Kidney capillary endothelial cell (primary cell): ENCODE results near the gene NEO1.

ENCODE experiments used
- DNase-seq: peaks from one replicate; pipeline ENCODE4 v3.0.0-alpha.2; 2018; ENCODE audit warnings: low spot score

Gene NEO1

DNA sequence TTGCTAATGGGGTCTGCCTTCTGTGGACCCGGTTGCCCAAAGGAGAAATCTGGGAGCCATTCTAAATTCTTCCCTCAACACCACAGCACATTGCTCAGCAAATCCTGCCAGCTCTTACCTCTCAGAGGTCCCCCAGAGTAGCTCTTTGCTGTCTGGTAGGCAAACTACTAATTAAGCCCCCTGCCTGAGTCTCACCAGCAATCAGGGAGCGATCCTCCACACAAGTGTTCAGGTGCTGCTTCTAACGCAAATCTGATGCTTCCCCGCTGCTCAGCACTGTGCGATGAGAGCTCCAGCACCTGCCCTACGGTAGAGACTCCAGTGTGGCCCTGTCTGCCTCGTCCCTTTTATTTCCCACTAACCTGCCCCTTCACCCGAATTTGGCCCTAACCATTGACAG is 256.0 kb downstream of the NEO1 start:
- no peak for DNase-seq

DNA sequence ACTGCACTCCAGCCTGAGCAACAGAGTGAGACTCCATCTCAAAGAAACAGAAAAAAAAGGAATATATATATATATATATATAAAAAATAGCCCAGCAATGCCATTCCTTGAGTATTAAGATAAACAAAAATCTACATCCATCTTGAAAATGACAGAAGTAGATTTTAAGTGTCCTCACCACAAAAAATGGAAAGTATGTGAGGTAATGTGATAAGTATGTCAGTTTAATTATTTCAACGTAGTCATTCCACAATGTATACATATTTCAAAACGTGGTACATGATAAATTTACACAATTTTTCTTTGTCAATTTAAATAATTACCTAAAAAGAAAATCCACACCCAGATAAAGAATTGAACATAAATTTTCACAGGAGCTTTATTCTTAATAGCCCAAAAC is 261.6 kb downstream of the NEO1 start:
- no peak for DNase-seq

DNA sequence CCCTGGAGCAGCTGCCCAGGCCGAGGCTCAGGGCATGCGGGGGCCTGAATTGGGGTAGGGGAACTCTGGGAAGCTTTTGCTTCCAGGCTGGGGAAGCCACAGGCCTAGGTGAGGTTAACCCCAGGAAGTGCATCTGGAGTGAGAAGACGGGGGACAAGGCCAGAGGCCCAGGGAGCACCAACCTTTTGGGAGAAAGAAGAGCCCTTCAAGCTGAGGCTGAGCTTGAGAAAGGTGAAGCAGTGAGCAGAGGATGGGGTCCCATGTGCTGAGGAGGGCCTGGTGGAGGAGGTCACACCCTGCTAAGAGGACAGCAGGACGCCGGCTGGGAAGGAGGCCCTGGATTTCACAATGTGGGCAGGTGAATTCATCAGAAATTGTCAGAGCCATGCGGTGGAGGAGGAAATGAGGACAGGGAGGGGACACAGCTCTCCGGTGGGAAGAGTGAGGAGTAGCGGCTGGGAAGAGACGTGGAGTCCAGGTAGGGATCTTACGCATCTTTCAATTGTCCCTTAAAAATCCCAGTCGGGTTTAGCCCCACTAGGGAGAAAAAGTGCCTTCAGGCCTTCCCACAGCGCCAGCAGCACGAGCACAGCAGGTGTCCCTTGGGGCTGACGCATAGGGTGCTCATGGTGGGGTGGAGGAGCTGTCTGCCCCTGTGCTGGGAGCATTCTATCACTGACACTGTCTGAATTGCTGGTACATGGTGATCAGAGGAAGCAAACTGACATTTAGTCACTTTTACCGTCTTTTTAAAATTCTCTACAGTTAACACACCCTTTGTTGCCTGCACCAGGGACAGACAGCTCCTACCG is 265.6 kb downstream of the NEO1 start:
- no peak for DNase-seq

DNA sequence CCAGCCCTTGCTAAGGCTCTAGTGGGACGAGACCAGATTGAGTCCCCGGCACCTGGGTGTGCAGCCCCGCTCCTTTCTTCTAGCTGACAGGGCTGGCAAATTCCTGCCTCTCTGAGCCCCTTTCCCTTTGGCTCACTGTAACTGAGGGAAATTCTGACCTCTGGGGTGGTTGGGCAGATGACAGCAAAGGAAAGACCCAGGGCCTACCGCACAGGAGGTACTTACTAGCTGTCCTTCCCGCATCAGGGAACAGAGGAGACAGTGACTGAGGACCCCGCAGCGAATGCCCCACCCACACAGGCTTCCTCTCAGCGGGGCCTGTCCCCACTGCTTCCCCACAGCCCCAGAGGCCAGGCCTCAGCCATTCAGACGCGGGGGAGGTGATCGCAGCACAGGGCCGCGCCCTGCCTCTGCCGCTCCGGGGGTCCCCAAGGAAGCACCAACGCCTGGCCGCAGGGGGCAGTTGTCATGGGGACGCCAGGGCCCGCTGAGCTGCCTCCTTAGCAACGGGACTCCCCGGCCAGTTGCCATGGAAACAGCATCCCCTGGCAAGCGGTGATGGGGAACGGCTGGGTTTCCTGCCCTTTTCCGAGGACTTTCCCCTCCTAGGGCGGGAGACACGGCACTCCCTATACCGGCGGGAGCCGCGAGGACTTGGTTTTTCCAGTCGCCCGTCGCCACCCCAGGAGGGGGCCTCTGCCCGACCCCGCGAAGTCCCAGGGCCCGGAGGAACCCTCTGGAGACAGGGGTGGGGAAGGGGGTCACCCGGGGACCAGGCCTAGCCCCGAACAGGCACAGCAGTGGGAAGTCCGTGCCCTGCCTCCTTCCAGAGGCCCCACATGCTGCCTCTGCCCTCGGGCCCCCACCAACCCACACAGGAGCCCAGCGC is 266.4 kb downstream of the NEO1 start:
- DNase-seq, result no peak

DNA sequence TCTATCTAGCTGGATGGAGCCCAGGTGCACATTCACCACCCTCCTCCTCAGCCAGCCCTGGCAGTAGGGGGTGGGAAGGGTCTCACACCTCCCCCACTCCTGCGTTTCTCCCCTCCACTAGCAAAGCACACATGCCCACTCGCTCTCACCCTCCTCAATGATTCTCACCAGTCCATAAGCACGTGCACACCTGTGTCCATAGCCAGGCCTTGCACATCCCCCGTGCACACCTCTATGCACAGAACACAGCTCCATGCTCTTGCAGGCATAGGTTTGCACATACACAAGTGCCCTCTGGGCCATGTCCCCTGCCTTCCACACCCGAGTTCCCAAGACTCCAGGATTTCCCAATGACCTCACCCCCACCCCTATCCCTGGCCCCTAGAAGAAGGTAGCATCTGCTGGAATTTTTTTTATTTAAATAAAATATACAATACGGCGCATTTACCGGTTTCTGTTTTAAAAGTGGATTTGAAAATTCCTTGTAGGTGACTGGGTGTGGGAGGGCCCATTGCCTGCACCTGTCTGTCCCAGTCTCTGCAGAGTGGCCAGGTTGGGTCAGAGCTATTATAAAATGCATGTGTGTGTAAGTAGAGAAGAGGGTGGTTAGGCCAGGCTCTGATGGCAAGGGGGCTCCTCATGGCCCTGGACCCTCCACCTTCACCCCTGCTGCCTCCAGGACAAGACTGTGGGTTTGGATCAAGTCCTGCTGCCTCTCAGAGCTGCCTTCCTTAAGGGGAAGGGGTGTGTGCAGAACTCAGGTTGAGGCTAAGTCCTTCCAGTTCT is 267.4 kb downstream of the NEO1 start:
- DNase-seq, result no peak

DNA sequence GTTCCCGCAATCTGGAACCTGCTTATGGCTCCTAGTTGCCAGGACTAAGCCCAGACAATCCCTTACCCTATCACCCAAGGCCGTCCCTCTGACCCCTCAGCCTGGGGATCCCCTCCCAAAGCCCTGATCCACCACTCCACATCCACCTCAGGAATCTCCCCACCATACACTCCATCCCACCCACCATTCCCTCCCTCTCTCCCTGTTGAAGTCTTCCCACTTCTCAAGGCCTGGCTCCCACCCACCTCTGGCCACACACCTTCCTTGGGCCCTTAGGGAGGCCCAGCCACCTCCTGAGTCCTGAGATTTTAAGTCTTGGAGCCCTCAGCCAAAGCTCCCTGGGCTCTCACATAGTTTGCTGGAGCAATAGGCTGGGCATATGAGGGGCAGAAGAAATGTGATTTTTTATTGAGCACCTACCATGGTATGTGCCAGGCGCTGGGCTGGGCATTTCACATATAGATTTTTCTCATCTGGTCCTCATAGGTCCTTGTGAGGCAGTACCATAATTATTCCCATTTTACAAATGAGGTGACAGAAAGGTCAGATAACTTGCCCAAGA is 268.4 kb downstream of the NEO1 start:
- DNase-seq, result no peak

DNA sequence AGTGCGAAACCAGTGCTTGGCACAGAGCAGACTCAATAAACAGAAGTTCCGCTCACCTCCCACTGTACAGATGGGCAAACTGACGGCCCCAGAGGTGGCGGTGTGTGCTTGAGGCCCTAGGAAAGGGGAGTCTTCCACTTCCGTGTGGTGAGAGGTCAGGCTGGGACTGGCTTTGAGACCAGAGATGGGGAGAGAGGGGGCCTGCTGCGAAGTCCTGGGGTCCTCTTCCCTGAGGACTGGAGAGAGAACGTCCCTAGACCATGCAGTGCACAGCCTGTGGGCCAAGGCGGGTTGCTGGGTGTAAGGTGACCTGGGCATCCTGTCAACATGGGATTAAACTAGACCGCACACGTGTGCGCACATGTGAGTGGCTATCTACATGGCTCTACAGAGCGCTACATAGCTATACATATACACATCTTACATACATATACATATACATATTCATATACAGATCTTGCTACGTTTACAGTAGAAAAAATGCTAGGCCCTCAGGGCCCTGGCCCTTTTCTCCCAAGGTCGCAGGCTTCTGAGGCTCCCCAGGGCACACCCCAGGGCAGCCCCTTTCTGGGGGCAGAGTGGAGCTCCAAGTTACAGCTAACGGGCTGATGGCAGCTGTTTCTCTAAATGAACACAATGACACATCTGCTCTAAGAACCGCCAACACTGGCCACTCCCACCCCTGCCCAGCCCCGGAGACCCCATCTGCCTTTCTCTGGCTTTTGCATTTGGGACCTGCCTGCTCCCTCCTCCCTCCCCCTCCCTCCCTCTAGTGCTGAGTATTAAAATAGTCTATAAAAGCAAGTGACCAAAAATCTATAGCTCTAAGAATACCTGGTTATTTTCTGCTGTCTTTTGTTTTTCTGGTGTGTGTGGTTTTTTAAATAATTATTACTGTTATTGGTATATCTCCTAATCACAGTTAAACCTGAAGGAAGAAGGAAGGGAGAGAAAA is 269.5 kb downstream of the NEO1 start:
- no peak for DNase-seq

DNA sequence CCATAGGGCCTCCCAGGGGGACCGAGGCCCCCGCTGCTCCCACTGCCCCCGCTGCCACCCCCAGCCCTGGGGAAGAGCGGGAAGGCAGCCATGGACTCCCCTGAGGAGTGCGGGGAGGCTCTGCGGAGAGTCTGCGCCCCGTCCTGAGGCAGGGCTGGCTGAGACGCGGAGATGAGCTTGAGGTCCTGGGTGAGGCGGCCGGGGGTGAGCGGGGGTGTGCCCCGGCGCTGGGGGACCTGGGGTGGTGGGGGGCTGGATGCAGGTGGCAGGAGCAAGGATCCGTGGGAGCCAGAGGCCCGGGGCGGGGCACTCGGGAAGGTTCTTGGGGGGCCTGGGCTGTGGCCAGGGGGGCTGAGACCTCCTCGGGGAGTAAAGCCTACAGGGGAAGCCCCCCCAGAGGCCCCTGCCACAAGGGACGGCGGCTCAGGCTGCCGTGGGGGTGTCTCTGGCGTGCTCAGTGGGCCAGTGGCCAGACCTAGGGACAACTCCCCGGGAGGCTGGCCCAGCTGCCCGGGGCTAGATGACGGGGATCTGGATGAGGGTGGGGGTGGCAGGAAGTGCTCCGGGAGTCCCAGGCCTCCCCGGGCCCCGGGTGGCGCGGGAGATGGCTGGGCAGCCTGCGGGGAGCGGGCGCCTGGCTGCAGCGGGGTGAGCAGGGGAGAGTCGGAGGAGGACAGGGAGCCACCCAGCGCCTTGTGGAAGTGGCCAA is 270.6 kb downstream of the NEO1 start:
- DNase-seq, result no peak

DNA sequence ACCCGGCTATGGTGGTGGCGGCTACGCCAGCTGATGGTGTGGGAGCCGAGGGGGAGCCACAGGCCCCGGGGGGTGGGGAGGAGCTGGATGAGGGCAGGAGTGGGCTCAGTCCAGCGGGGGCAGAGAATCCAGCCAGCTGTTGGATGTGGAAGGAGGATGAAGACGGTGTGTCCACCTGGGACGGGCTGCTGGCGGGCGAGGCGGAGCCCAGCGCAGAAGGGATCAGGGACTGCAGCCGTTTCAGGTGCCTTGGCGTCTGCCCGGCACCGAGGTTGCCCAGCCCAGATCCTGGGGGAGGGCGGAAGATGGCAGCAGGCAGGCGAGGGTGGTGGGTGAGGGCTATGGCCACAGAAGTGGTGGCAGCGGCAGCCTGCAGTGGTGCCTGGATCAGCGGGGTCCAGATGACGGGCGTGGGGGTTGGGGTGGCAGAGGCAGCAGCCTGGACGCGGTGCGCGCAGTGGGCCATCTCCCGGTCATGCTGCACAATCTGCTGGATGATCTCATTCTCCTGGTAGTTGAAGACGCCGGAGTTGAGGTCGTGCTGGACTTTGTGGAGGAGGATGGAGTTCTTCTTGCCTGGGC is 271.2 kb downstream of the NEO1 start:
- DNase-seq, result no peak

DNA sequence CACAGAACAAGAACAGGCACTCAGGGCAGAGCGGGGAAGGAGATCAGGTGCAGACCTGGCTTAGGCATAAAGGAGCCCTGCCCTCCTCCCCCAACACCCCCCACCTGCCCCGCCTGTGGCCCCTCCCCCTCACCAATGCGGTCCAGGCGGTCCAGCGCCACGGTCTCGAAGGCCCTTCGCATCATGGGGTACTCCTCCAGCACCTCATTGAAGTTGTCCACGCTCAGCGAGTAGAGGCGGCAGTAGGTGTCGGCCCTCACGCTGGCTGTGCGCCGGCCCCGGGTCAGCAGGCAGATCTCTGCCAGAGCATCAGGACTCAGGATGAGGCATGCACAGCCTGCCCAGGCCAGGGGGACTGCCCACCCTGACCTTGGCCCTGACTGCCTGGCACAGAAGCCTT is 271.7 kb downstream of the NEO1 start:
- DNase-seq, result no peak

DNA sequence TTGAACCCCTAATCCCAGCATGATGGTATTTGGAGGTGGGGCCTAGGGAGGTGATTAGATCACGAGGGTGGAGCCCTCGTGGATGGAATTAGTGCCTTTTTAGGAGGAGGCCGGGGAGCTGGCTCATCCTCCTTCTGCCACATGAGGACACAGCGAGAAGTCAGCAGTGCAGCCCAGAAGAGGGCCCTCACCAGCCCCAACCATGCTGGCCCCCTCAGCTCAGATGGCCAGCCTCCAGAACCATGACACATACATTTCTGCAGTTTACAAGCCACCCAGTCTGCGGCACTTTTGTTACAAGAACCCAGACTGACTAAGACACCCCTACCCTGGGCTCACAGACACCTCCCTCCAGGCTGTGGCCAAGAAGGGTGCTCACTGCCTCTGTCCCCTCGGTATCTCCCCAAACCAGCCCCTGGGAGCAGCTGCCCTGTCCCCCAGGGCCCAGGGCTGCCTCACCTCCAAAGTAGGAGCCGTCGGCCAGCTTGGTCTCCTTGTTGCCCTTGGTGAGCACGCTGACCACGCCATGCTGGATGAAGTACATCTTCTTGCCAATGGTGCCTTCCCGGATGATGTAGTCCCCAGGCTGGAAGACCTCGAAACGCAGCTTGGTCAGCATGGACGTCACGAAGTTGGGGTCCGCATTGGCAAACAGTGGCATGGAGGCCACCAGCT is 272.4 kb downstream of the NEO1 start:
- DNase-seq, result no peak

DNA sequence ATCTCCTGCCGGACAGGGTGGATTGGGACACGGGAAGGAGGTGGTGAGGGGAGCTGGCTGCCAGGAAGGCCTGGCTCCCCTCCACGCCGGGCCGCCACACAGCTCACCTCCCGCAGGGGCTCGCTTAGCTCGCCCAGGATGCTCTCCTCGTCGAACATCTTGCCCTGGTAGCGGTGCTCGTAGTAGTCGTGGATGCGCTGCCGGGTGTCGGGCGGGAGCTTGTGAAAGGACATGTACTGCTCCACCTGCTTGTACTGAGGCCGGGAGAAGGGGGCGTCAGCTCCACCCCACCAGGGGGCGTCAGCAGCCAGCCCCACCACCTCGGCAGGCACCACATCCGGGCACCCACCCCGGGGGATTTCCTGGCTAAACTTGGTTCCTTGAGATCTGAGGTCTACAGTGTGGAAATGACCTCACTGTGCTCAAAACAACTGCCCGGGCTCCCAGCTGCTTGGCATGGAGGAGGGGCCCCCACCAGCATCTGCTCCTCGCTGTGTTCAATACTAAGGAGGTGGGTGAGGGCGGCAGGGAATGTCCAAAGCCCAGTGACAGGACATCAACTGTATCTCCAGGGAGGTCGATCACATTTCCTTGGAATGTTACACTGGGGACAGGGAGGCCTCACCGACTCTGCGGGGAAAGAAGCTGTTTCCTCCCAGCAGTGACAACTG is 273.1 kb downstream of the NEO1 start:
- no peak for DNase-seq

DNA sequence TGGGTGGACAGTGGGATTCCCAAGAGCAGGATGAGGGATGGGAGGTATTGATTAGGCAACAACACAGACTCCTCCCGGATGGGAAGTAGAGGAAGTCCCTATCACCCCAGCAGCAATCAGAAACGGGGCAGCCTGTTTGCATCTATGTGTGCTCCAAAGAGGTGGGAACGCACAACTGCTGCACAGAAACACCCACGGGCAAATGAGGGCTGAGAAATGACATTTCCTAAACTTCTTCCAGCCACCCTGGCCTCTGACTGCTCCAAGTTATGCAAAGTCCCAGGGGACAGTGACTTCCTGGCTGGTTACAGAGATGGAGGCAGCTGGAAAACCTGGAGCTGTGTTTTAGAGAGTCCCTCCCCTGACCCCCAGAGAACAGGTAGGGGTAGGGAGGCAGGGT is 273.9 kb downstream of the NEO1 start:
- no peak for DNase-seq

DNA sequence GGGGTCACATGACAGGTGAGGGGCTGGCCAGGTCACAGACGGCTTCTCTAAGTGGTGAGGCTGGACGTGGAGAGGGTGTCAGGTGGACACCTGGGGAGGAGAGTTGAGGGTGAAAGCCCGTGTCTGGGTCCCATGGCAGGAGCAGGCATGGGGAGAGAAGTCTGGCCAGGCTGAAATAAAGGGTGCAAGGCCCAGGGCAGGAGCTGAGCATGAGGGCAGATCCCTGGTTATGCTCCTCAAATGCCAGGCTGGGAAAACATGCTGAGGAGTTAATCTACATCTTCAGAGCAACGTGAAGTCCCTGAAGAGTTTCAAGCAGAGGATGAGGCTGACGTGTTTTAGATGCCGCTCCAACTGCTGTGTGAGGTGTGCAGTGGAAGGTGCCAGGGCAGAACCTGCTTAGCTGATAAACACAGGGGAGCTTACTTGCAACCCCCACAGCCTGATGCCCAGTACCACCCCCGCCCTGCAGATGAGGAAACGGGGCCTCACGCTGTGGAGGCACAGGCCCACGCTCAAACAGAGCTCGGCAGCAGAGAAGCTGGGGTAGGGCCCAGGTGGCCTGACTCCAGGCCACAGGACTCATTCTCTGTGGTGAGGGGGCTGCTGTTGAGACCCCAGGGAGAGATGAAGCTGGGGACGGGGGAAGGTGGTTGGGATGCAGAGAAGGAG is 276.0 kb downstream of the NEO1 start:
- DNase-seq, result no peak

DNA sequence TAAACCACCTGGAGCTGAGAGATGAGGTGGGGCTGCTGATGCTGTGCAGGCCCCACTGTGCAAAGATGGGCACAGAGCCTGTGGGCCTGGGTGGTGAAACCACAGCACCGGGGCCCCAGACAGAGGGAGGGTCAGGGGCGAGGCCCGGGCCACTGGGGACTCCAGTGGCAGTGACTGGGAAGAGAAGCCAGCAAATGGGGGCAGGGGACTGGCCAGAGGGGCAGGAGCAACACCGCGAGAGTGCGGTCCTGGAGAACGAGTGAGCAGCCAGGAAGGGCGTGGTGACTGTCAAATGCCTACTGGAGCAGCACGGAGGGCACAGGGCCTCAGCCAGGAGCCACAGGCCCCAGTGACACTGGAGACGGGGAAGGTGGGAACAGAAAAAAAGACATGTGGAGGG is 276.7 kb downstream of the NEO1 start:
- no peak for DNase-seq

DNA sequence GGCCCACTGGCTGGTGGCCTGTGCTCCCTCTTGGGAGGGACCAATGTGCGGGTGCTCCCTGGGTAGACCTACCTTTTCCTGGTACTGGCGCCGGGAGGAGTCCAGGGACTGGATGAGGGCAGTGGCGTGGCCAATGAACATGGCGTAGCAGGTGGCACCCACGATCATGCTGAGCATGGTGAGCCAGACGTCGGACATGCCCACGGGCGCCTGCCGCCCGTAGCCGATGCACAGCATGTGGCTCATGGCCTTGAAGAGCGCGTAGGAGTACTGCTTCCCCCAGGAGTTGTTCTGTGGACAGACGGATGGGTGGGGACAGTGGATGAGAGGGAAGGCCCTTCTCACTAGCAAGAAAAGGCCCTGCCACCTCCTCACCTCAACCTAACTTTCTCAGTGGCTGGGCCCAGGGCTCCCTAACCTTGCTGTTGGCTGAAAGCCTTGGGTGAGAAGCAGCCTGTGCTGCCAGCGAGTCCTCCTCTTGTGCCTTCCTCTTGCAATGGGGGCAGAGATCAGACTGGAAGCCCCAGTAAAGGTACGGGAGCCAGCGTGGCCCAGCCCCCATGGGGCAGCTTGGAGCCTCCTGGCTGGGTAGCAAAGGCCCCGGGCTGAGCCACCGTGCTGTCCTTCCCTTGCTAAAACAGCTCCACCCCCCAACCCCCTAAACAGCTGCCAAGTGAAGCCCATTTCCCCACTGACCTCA is 277.4 kb downstream of the NEO1 start:
- DNase-seq, result no peak

DNA sequence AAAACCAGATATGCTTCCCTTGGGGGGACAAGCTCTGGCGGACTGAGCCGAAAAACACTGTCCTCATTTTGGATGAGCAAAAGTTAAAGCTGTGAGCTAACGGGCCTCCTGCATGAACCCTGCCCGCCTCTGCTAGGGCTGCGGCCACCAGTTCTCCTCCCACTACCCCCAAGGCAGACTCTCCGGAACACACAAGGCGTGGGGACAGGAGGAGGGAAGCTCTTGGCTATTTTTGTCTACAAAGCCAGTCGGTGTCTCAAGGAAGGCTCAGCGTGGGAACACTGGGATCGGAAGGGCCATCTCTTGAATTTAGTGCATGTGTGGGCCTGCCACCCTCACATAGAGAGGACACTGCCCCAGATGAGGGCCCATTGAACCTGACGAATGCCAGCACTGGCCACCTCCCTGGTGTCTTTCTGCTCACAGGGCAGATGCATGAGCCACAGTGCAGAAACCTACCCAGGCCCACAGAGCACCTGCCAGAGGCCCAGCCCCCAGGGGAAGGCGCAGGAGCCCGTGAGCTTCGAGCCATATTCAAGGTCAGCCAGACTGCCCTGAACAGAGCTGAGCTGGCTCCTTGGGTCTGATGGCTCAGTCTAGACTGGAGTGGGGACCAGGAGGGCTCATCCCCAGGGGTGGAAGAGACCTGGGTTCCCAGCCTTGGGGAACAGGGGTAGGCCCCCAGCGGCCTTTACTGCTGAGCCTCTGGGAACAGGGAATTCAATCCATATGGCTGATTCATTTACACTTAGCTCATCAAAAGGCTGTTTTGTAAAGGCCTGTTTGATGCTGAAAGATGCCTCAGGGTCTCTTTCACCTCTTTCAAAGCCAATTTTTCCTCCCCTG is 278.2 kb downstream of the NEO1 start:
- DNase-seq, result no peak
